ENCODE results near the gene MRPL16. TPM values are rescaled to one million over a fixed set of nuclear protein-coding genes. Genes with fewer than 3 reads are reported as not detected.

The MRPL16 gene
- total and polyA plus RNA-seq, 2 experiments from 2014 or later, result 77.4 to 176 TPM

- H4K20me1 ChIP-seq (replicated peaks; ENCODE audit: insufficient read depth), result peaks cover 32% of the 10 kb centered on the region
- ATAC-seq (no peak), DNase-seq (ENCODE audit: low spot score) (no peak)
- Mint-ChIP-seq H3K36me3 (ENCODE audit: low read depth) (peaks cover 11% of the 10 kb centered on the region), H3K27ac (no peak overlapping the region), H3K9me3 (no peaks in the 10 kb centered on the region), H3K4me3 (no peak overlapping the region), H3K27me3 (ENCODE audit: insufficient read depth, low read depth, poor library complexity) (peaks cover 17% of the 10 kb centered on the region), H3K4me1 (peaks cover 31% of the 10 kb centered on the region)
- no peaks in the 10 kb centered on the region for H3K27me3 ChIP-seq (ENCODE audit: insufficient read depth)
- H3K36me3 ChIP-seq (ENCODE audit: insufficient read depth), result no peaks in the 10 kb centered on the region
- no peak overlapping the region for H3K4me2 ChIP-seq
- no peak overlapping the region for H3K4me3 ChIP-seq
- peaks cover 16% of the 10 kb centered on the region for H3K4me1 ChIP-seq (ENCODE audit: insufficient read depth)
- peaks cover 79% of the 10 kb centered on the region for H3K79me2 ChIP-seq (replicated peaks; ENCODE audit: insufficient read depth)
- H3F3A ChIP-seq (replicated peaks; ENCODE audit: low read depth), result peaks cover 10% of the 10 kb centered on the region; the same call in 1 of the 2 replicates
- TF ChIP-seq NANOG (IDR thresholded peaks at IDR 0.05; ENCODE audit: borderline replicate concordance), result no peak
- TF ChIP-seq CREB1 (CRISPR knock-in tag; IDR thresholded peaks at IDR 0.05; ENCODE audit: low read depth), result no peak
- no peak for TF ChIP-seq ZNF331 (CRISPR knock-in tag; IDR thresholded peaks at IDR 0.05; ENCODE audit: low read depth)
- TF ChIP-seq EZH2phosphoT487 (IDR thresholded peaks at IDR 0.05; ENCODE audit: unreplicated experiment), result no peak
- no peak for TF ChIP-seq ETS1 (IDR thresholded peaks at IDR 0.05)
- no peak for TF ChIP-seq POLR2AphosphoS5 (IDR thresholded peaks at IDR 0.05; ENCODE audit: low read depth)
- no peak for TF ChIP-seq EZH2 (IDR thresholded peaks at IDR 0.05; ENCODE audit: low read depth, unreplicated experiment)
- no peak for TF ChIP-seq ZNF114 (CRISPR knock-in tag; IDR thresholded peaks at IDR 0.05)
- no peak for TF ChIP-seq CTCF (conservative IDR thresholded peaks at IDR 0.05; ENCODE audit: low read depth in 2 of 2)
- no peak for TF ChIP-seq STAT1 (IDR thresholded peaks at IDR 0.05; ENCODE audit: unreplicated experiment)
- TF ChIP-seq JUNB (IDR thresholded peaks at IDR 0.05; ENCODE audit: unreplicated experiment), result no peak
- no peak for TF ChIP-seq ZNF462 (CRISPR knock-in tag; IDR thresholded peaks at IDR 0.05)
- TF ChIP-seq REST (IDR thresholded peaks at IDR 0.05; ENCODE audit: unreplicated experiment), result no peak
- H3K27ac ChIP-seq (ENCODE audit: low read depth), result no peak overlapping the region
- no peaks in the 10 kb centered on the region for H3K9me2 ChIP-seq (ENCODE audit: insufficient read depth)
- no peak overlapping the region for H2AFZ ChIP-seq
Measured at GRCh38 chr11:59758401-59759037, 52.1 kb downstream of the MRPL16 start.

Data from GM23338 (cell line).